Neuronal stem cell (in vitro differentiated cells): ENCODE data around the gene PDZD7.

Experiments used
- DNase-seq: peaks from one replicate; pipeline ENCODE4 v3.0.0-alpha.2; 2013; ENCODE audit warnings: low spot score
- H2AFZ ChIP-seq: one replicate; pipeline ENCODE4 v1.6.1; 2013; ENCODE audit warnings: mild to moderate bottlenecking, low read length, inconsistent platforms
- H2AK5ac ChIP-seq: 2 replicates; pipeline ENCODE4 v1.6.1; 2013; ENCODE audit warnings: low read depth, mild to moderate bottlenecking, inconsistent platforms, low read length, moderate library complexity, mixed read lengths
- H2BK120ac ChIP-seq: 2 replicates; pipeline ENCODE4 v1.6.1; 2013; ENCODE audit warnings: low read depth, mild to moderate bottlenecking, inconsistent platforms, low read length, moderate library complexity, mixed read lengths
- H2BK12ac ChIP-seq: one replicate; pipeline ENCODE4 v1.6.1; 2013; ENCODE audit warnings: low read length, inconsistent platforms
- H2BK15ac ChIP-seq: 2 replicates; pipeline ENCODE4 v1.6.1; 2013; ENCODE audit warnings: mild to moderate bottlenecking, low read length, inconsistent platforms, mixed read lengths
- H2BK5ac ChIP-seq: one replicate; pipeline ENCODE4 v1.6.1; 2013; ENCODE audit warnings: inconsistent platforms, mild to moderate bottlenecking, low read length, moderate library complexity
- H3K14ac ChIP-seq: one replicate; pipeline ENCODE4 v1.6.1; 2013; ENCODE audit warnings: low read length, inconsistent platforms
- H3K18ac ChIP-seq: 2 replicates; pipeline ENCODE4 v1.6.1; 2013; ENCODE audit warnings: low read length, inconsistent platforms
- H3K23ac ChIP-seq: 2 replicates; pipeline ENCODE4 v1.6.1; 2013; ENCODE audit warnings: low read depth, mild to moderate bottlenecking, mixed read lengths, low read length, inconsistent platforms; ENCODE audit not compliant: poor library complexity
- H3K27ac ChIP-seq: replicated peaks from 3 replicates; pipeline ENCODE4 v1.5.1; 2013; ENCODE audit warnings: low read length, inconsistent platforms
- H3K27me3 ChIP-seq, 3 experiments: 2 replicates each; pipeline ENCODE4 v1.6.1; 2013; ENCODE audit warnings: low read length in 3 of 3, mild to moderate bottlenecking in 2 of 3, inconsistent platforms in 1 of 3, low read depth in 1 of 3, mixed read lengths in 1 of 3, moderate library complexity in 1 of 3; ENCODE audit not compliant: control insufficient read depth in 3 of 3, insufficient read depth in 3 of 3
- H3K36me3 ChIP-seq, 2 donors: replicated peaks in 1 of 2; 2 replicates each; pipeline ENCODE4 v1.6.1; 2013; ENCODE audit warnings: low read length in 2 of 2; ENCODE audit not compliant: control insufficient read depth in 2 of 2, insufficient read depth in 2 of 2
- H3K4ac ChIP-seq: 2 replicates; pipeline ENCODE4 v1.6.1; 2013; ENCODE audit warnings: inconsistent platforms, mild to moderate bottlenecking, low read length, moderate library complexity
- H3K4me1 ChIP-seq, 2 donors: 1 replicate in 1 of 2; 2 replicates in 1 of 2; pipeline ENCODE4 v1.6.1; 2013; ENCODE audit warnings: low read length in 2 of 2, low read depth in 1 of 2; ENCODE audit not compliant: control insufficient read depth in 2 of 2, insufficient read depth in 1 of 2
- H3K4me2 ChIP-seq: one replicate; pipeline ENCODE4 v1.6.1; 2013; ENCODE audit warnings: mild to moderate bottlenecking, low read length, inconsistent platforms; ENCODE audit not compliant: insufficient read depth, poor library complexity, severe bottlenecking
- H3K4me3 ChIP-seq, 2 donors: 2 replicates each; pipeline ENCODE4 v1.5.1; 2013; ENCODE audit warnings: low read length in 2 of 2, mild to moderate bottlenecking in 2 of 2, inconsistent platforms in 1 of 2, moderate library complexity in 1 of 2
- H3K79me1 ChIP-seq: one replicate; pipeline ENCODE4 v1.6.1; 2013; ENCODE audit warnings: low read depth, mild to moderate bottlenecking, inconsistent platforms, low read length, moderate library complexity
- H3K9ac ChIP-seq: one replicate; pipeline ENCODE4 v1.6.1; 2013; ENCODE audit warnings: mild to moderate bottlenecking, low read depth, low read length, inconsistent platforms; ENCODE audit not compliant: poor library complexity
- H3K9me3 ChIP-seq, 2 donors: replicated peaks in 1 of 2; 2 replicates each; pipeline versions ENCODE3 to v1.6.1; 2013; ENCODE audit warnings: low read length in 2 of 2, mild to moderate bottlenecking in 2 of 2, inconsistent platforms in 1 of 2, low read depth in 1 of 2, mixed read lengths in 1 of 2, moderate library complexity in 1 of 2; ENCODE audit not compliant: control insufficient read depth in 2 of 2, insufficient read depth in 1 of 2
- H4K8ac ChIP-seq: one replicate; pipeline ENCODE4 v1.6.1; 2013; ENCODE audit warnings: low read depth, mild to moderate bottlenecking, inconsistent platforms, low read length, moderate library complexity
- H4K91ac ChIP-seq: one replicate; pipeline ENCODE4 v1.6.1; 2013; ENCODE audit warnings: low read length, low read depth, mild to moderate bottlenecking, inconsistent platforms; ENCODE audit not compliant: poor library complexity
- WGBS, 2 donors: extraction: QIAGEN DNeasy Blood & Tissue Kit; methylation state at CpG; one replicate each; pipeline ENCODE4 v1.1.7; 2013; ENCODE audit warnings: missing lambda C conversion rate in 2 of 2, mixed read lengths in 1 of 2; ENCODE audit not compliant: insufficient read length in 2 of 2, insufficient replicate concordance in 1 of 2; ENCODE audit errors: extremely low coverage in 2 of 2; 5-methylcytosine and 5-hydroxymethylcytosine counted together

Gene PDZD7

DNA sequence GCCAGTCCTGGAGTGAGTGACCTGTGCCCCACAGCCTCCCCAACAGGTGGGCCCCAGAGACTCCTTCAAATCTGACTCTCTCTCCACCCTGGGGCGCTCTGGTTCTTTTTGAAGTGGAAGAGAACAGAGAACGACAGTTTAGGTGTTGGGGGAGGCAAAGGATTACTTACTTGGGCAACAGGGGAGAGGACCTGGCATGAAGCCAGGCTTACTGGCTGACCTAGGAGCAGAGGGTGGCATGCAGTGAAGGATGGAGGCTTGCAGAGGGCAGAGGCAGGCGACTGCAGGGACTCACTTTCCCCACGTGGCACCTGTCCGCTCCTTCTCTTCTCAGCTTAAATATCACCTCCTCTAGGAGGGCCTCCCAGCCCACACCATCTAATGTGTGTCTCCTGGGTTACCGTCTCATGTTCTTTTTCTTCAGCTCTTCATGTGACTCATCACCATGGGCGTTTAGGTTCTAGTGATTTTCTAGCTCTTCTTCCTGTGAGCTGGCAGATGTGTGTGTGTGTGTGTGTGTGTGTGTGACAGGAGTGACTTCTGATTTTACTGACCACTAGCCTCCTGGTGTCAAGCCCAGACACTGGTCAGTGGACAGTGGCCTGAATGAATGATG is 15.9 kb downstream of the PDZD7 start:
- H3K4me2 ChIP-seq = no peak overlapping the region
- no peak overlapping the region for H2BK15ac ChIP-seq
- H2BK12ac ChIP-seq = no peak overlapping the region
- H2AFZ ChIP-seq = no peak overlapping the region
- no peak overlapping the region for H3K23ac ChIP-seq
- H4K91ac ChIP-seq = no peak overlapping the region
- peaks cover 0 to 2% of the 10 kb centered on the region in 2 donors for H3K9me3 ChIP-seq
- H3K27ac ChIP-seq = no peak overlapping the region
- WGBS, 2 donors = no CpG with 5 or more reads among the region's 7 CpGs
- H3K27me3 ChIP-seq = peaks cover 10 to 48% (median 36%) of the 10 kb centered on the region in 3 experiments
- no peak overlapping the region for H4K8ac ChIP-seq
- no peak for DNase-seq
- no peak overlapping the region for H2BK120ac ChIP-seq
- no peak overlapping the region for H3K18ac ChIP-seq
- no peak overlapping the region for H3K9ac ChIP-seq
- no peak overlapping the region for H3K14ac ChIP-seq
- no peaks in the 10 kb centered on the region for H3K36me3 ChIP-seq
- H2AK5ac ChIP-seq = no peak overlapping the region
- peaks cover 1% of the 10 kb centered on the region for H3K79me1 ChIP-seq
- H3K4me3 ChIP-seq = no peak overlapping the region
- no peak overlapping the region for H3K4ac ChIP-seq
- no peak overlapping the region for H2BK5ac ChIP-seq
- H3K4me1 ChIP-seq = peaks cover 9 to 14% of the 10 kb centered on the region in 2 donors

DNA sequence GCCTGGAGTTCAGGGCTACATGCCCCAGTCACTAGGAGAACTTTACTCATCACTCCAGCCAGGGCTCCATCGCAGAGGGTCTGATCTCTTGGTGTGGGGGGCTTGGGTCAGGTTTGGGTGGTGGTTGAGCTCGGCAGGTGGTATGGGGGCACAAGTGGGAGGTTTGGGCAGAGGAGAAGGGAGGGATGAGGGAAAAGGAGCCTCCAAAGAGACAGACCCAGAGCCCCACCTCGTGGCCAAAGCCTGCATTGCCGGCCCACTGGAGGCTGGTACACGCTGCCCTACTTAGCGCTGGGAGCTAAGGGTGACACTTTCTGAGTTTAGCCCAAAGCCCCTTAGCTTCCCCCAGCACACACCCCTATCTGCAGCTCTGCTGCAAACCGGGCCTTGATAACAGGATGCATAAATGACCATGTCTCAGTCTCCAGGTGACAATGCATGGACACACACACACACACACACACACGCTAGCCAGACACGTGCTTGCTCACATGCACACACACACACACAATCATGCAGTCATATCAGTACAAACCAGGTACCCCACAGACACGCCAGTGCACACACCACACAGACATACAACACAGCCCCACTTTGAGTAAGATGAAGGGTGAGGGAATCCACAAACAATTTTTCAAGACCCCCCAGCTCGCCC is 16.6 kb downstream of the PDZD7 start:
- peaks cover 0 to 2% of the 10 kb centered on the region in 2 donors for H3K9me3 ChIP-seq
- peaks cover 9 to 14% of the 10 kb centered on the region in 2 donors for H3K4me1 ChIP-seq
- H3K4ac ChIP-seq = no peak overlapping the region
- peak overlapping the region; percentile 55 for H3K9ac ChIP-seq
- no peak overlapping the region for H2BK5ac ChIP-seq
- H2AK5ac ChIP-seq = peak overlapping the region; percentile 19
- H2BK15ac ChIP-seq = no peak overlapping the region
- DNase-seq = no peak
- peak overlapping the region; percentile 18 for H2BK12ac ChIP-seq
- peaks cover 10 to 47% (median 33%) of the 10 kb centered on the region in 3 experiments for H3K27me3 ChIP-seq
- H3K18ac ChIP-seq = peak overlapping the region; percentile 54
- no peak overlapping the region for H4K91ac ChIP-seq
- H4K8ac ChIP-seq = no peak overlapping the region
- H3K14ac ChIP-seq = no peak overlapping the region
- H2BK120ac ChIP-seq = no peak overlapping the region
- H2AFZ ChIP-seq = no peak overlapping the region
- peak overlapping the region; percentile 60 for H3K23ac ChIP-seq
- WGBS, 2 donors = no CpG with 5 or more reads among the region's 11 CpGs
- H3K36me3 ChIP-seq = no peaks in the 10 kb centered on the region
- peaks cover 2% of the 10 kb centered on the region for H3K79me1 ChIP-seq
- H3K27ac ChIP-seq = no peak overlapping the region
- no peak overlapping the region for H3K4me3 ChIP-seq
- H3K4me2 ChIP-seq = no peak overlapping the region

DNA sequence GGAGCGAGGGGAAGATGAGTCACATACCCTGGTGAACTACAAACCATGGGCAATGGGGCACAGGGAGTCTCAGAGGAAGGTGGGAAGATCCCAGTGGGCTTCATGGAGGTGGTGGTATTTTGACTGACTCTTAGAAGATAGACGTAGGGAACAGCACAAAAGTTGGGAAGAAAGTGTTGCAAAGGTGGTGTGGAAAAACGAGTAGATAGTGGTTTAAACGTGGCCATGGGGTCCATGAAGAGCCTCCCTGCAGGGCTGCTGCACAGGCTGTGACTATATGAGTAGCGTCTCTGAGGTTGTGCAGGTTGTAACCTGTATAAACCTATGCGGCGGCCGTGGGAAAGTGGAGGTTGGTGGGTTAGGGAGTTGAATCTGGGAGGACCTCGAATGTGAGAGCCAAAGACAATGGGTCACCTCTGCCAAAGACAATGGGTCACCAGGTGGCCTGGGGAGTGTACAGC is 17.5 kb downstream of the PDZD7 start:
- Histone ChIP-seq H2BK120ac (no peak overlapping the region), H3K27ac (no peak overlapping the region), H4K91ac (no peak overlapping the region), H3K79me1 (peaks cover 2% of the 10 kb centered on the region), H3K4me2 (no peak overlapping the region), H2BK12ac (no peak overlapping the region), H3K9ac (no peak overlapping the region), H2BK5ac (no peak overlapping the region), H3K14ac (no peak overlapping the region), H3K27me3 (peaks cover 5 to 38% (median 24%) of the 10 kb centered on the region in 3 experiments), H3K4ac (no peak overlapping the region), H4K8ac (no peak overlapping the region), H3K36me3 (peaks cover 0 to 2% of the 10 kb centered on the region in 2 donors), H3K4me1 (peaks cover 9 to 20% of the 10 kb centered on the region in 2 donors), H2AFZ (no peak overlapping the region), H3K4me3 (no peak overlapping the region), H2AK5ac (no peak overlapping the region), H2BK15ac (no peak overlapping the region), H3K18ac (peak overlapping the region; percentile 65), H3K23ac (no peak overlapping the region), H3K9me3 (peaks cover 0 to 2% of the 10 kb centered on the region in 2 donors)
- no CpG with 5 or more reads among the region's 9 CpGs for WGBS, 2 donors
- DNase-seq = no peak
